Stomach (tissue), 19 donors: ENCODE results near the gene FAM13C. TPM values are rescaled to one million over a fixed set of nuclear protein-coding genes. Genes with fewer than 3 reads are reported as not detected.
"Not testable (repeated sequence)": the region's sequence is repeated elsewhere in the genome, so short reads cannot be mapped to it uniquely, and the experiment has no call there.

Experiments used
- DNase-seq, 2 donors: peaks; one replicate each; pipeline versions ENCODE4 v3.0.0 to v3.0.0-alpha.2; 2013 to 2019
- H3K27ac ChIP-seq, 5 donors: fragments of 200-600 bp in 4 of 5; sonication (generic) in 4 of 5; one replicate each; pipeline ENCODE4 v1.5.1; 2013 to 2019; ENCODE audit warnings: mild to moderate bottlenecking in 1 of 5, moderate library complexity in 1 of 5
- H3K27me3 ChIP-seq, 3 donors: fragments of 200-600 bp; sonication (generic); one replicate each; pipeline ENCODE4 v1.5.1; 2017 to 2019; ENCODE audit warnings: mixed run types in 1 of 3
- H3K36me3 ChIP-seq, 4 donors: fragments of 200-600 bp; sonication (generic); 1 replicate in 3 of 4; 2 replicates in 1 of 4; pipeline ENCODE4 v1.5.1; 2016 to 2019
- H3K4me1 ChIP-seq, 4 donors: fragments of 200-600 bp; sonication (generic); one replicate each; pipeline ENCODE4 v1.5.1; 2016 to 2019
- H3K4me3 ChIP-seq, 4 donors: fragments of 200-600 bp; sonication (generic) in 3 of 4; one replicate each; pipeline ENCODE4 v1.5.1; 2016 to 2019; ENCODE audit warnings: mild to moderate bottlenecking in 1 of 4
- H3K9me3 ChIP-seq, 4 donors: fragments of 200-600 bp; sonication (generic); one replicate each; pipeline ENCODE4 v1.5.1; 2016 to 2019
- CTCF ChIP-seq, 7 experiments: fragments of 450-650 bp in 4 of 7; fragments of 200-600 bp in 3 of 7; sonication (generic) in 3 of 7; IDR thresholded peaks; one replicate each; pipeline ENCODE4 v1.5.1; 2016 to 2019; ENCODE audit warnings: antibody characterized with exemption in 7 of 7, control low read depth in 2 of 7, mild to moderate bottlenecking in 1 of 7
- EP300 ChIP-seq: sonication (generic); formaldehyde crosslinking; IDR thresholded peaks from one replicate; pipeline ENCODE4 v1.6.1; 2017; ENCODE audit warnings: antibody characterized with exemption
- POLR2A ChIP-seq, 4 donors: fragments of 450-650 bp; IDR thresholded peaks; one replicate each; pipeline ENCODE4 v1.6.1; 2016; ENCODE audit warnings: antibody characterized with exemption in 4 of 4, control low read depth in 2 of 4, mild to moderate bottlenecking in 1 of 4, moderate library complexity in 1 of 4
- POLR2AphosphoS5 ChIP-seq, 3 donors: sonication (generic); formaldehyde crosslinking; IDR thresholded peaks; one replicate each; pipeline ENCODE4 v1.6.1; 2016; ENCODE audit warnings: antibody characterized with exemption in 3 of 3
- WGBS, 5 donors: extraction: QIAGEN DNeasy Blood & Tissue Kit in 3 of 5; methylation state at CpG; one replicate each; pipeline versions ENCODE4 v1.1.5 to v1.1.7; 2013 to 2018; 5-methylcytosine and 5-hydroxymethylcytosine counted together
- intact Hi-C: fragments of 100-400 bp; cut with DNase I; formaldehyde crosslinking; loops from one replicate; pipeline ENCODE4 v1.15.1; 2023; ENCODE audit warnings: low total_unique reads
- long read RNA-seq, 10 donors: transcript quantifications; one replicate each; lab custom pipeline, GENCODE V29; 2026
- polyA plus RNA-seq, 3 donors: library from polyadenylated mRNA; stranded (reverse); fragments of 200-250 nt; gene quantifications; one replicate each; pipeline ENCODE4 v1.2.3, GENCODE V29; 2013
- total RNA-seq, 5 donors: library from RNA; depleted of rRNA; stranded (reverse); fragments of >200 nt; gene quantifications; one replicate each; pipeline versions ENCODE4 v1.1.0 to v1.2.3, GENCODE V29; 2014 to 2016
- donor health status: healthy with polysubstance abuse.
- donor health status: Bipolar disorder and iron deficiency.
- donor health status: healthy.

The FAM13C gene
- total RNA-seq (10 to 100 TPM in 4 of 5 donors, under 1 TPM in 1; 0.89 to 47.3 (median 19.4) TPM), polyA plus RNA-seq (1 to 10 TPM; 2.2 to 7.2 (median 2.5) TPM)
- long read RNA-seq, donor 1, result 0 reads
- long read RNA-seq, donor 2, partial matches to known transcripts, result 0 of 1 reads
- long read RNA-seq, donor 2, other reads (novel, unspliced or antisense), result 0 of 1 reads
- long read RNA-seq, donor 3, partial matches to known transcripts, result 0 of 1 reads
- long read RNA-seq, donor 3, other reads (novel, unspliced or antisense), result 0 of 1 reads
- long read RNA-seq, donor 4, result 0 reads
- long read RNA-seq, donor 5, result 0 reads
- long read RNA-seq, donor 6, partial matches to known transcripts, result 0 of 1 reads
- long read RNA-seq, donor 6, other reads (novel, unspliced or antisense), result 0 of 1 reads
- long read RNA-seq, donor 7, partial matches to known transcripts, result 0 of 1 reads
- long read RNA-seq, donor 7, other reads (novel, unspliced or antisense), result 0 of 1 reads
- long read RNA-seq, donor 8, result 0 reads
- long read RNA-seq, donor 9, partial matches to known transcripts, result 0 of 1 reads
- long read RNA-seq, donor 9, other reads (novel, unspliced or antisense), result 0 of 1 reads
- long read RNA-seq, donor 10, result 0 reads

- Histone ChIP-seq H3K36me3 (no peaks in the 10 kb centered on the region), H3K9me3 (no peaks in the 10 kb centered on the region), H3K4me1 (peaks cover 0 to 33% (median 22%) of the 10 kb centered on the region in 4 donors), H3K27ac (peak within 1 kb of the TSS; percentile 44 to 84 (median 76)), H3K27me3 (peaks cover 0 to 6% (median 0%) of the 10 kb centered on the region in 3 donors), H3K4me3 (peak within 1 kb of the TSS; percentile 53 to 62 (median 60))
- intact Hi-C loops, result no loop called here
- 1 to 2% (median 1%) methylated on average over 25 to 41 of the region's 41 CpGs for WGBS, 5 donors
- no peak for TF ChIP-seq POLR2A (IDR thresholded peaks at IDR 0.05)
- no peak for TF ChIP-seq EP300
- no peak for TF ChIP-seq POLR2AphosphoS5 (IDR thresholded peaks at IDR 0.05)
- no peak for TF ChIP-seq CTCF (IDR thresholded peaks at IDR 0.05)
- peak; percentile 66 to 88 for DNase-seq
Measured at GRCh38 chr10:59362144-59362958, at the start of gene FAM13C. Gene FAM13C, minus strand, starts transcription at chr10:59362549. Its CDS starts 89 bp downstream, at chr10:59362460.

GRCh38 chr10:59405235-59405634 is 42.9 kb upstream of the FAM13C start:
- Histone ChIP-seq H3K36me3 (no peaks in the 10 kb centered on the region), H3K27ac (no peak overlapping the region), H3K9me3 (peaks cover 0 to 4% (median 0%) of the 10 kb centered on the region in 4 donors), H3K4me1 (no peaks in the 10 kb centered on the region), H3K4me3 (no peak overlapping the region), H3K27me3 (no peaks in the 10 kb centered on the region)
- intact Hi-C loops, result no loop called here
- no peak for TF ChIP-seq POLR2A (IDR thresholded peaks at IDR 0.05)
- TF ChIP-seq CTCF (IDR thresholded peaks at IDR 0.05), result no peak
- TF ChIP-seq POLR2AphosphoS5 (IDR thresholded peaks at IDR 0.05), result no peak
- TF ChIP-seq EP300, result no peak
- 69 to 90% (median 78%) methylated on average over 3 of the region's 3 CpGs for WGBS, 5 donors
- no peak for DNase-seq

GRCh38 chr10:59400214-59400613 is 37.9 kb upstream of the FAM13C start:
- peaks cover 0 to under 1% (median 0%) of the 10 kb centered on the region in 4 donors for H3K9me3 ChIP-seq
- no peak for DNase-seq
- no peaks in the 10 kb centered on the region for H3K4me1 ChIP-seq
- WGBS, 5 donors, result 20 to 40% (median 34%) methylated on average over 1 of the region's 1 CpG
- TF ChIP-seq POLR2AphosphoS5 (IDR thresholded peaks at IDR 0.05) (no peak), EP300 (no peak)
- intact Hi-C loops, result no loop called here
- H3K27me3 ChIP-seq, result no peaks in the 10 kb centered on the region
- H3K4me3 ChIP-seq, result no peak overlapping the region
- H3K27ac ChIP-seq, result no peak overlapping the region
- no peaks in the 10 kb centered on the region for H3K36me3 ChIP-seq

GRCh38 chr10:59399329-59399728 is 37.0 kb upstream of the FAM13C start:
- H3K27me3 ChIP-seq, intact Hi-C loops, H3K4me3 ChIP-seq, H3K27ac ChIP-seq, H3K4me1 ChIP-seq, H3K36me3 ChIP-seq, DNase-seq, H3K9me3 ChIP-seq: not testable (repeated sequence)
- WGBS, 5 donors, result 92 to 96% (median 94%) methylated on average over 4 of the region's 4 CpGs

GRCh38 chr10:59397961-59398360 is 35.6 kb upstream of the FAM13C start:
- intact Hi-C loops, result no loop called here

More at GRCh38 chr10:59397961-59398360, 35.6 kb upstream of the FAM13C start:
- no peaks in the 10 kb centered on the region for H3K9me3 ChIP-seq
- no peaks in the 10 kb centered on the region for H3K36me3 ChIP-seq
- no peak overlapping the region for H3K27ac ChIP-seq
- no peaks in the 10 kb centered on the region for H3K4me1 ChIP-seq
- WGBS, 5 donors, result 70 to 86% (median 78%) methylated on average over 3 of the region's 3 CpGs
- H3K4me3 ChIP-seq, result no peak overlapping the region
- H3K27me3 ChIP-seq, result no peaks in the 10 kb centered on the region
- TF ChIP-seq POLR2AphosphoS5 (IDR thresholded peaks at IDR 0.05), result no peak
- no peak for TF ChIP-seq CTCF (IDR thresholded peaks at IDR 0.05)
- no peak for TF ChIP-seq POLR2A (IDR thresholded peaks at IDR 0.05)
- TF ChIP-seq EP300, result no peak
- DNase-seq, result no peak
